Psoas muscle (tissue), 8 donors: Measurements from ENCODE around the gene FBXW5. TPM values are rescaled to one million over a fixed set of nuclear protein-coding genes. Genes with fewer than 3 reads are reported as not detected.

Experiments used
- ATAC-seq, 4 donors: fragments of 200-7000 bp; cut with Tn5 transposase; one replicate each; pipeline ENCODE4 v1.9.1; 2020; ENCODE audit warnings: moderate library complexity in 3 of 4, mild to moderate bottlenecking in 2 of 4
- DNase-seq, 2 donors: peaks; one replicate each; pipeline ENCODE4 v3.0.0-alpha.2; 2020
- H3K27ac ChIP-seq: fragments of 200-600 bp; one replicate; pipeline ENCODE4 v1.8.0; 2022
- H3K27me3 ChIP-seq, 3 donors: fragments of 200-600 bp in 1 of 3; one replicate each; pipeline versions ENCODE4 v1.6.1 to v1.8.0; 2013 to 2022; ENCODE audit warnings: low read length in 2 of 3, mild to moderate bottlenecking in 2 of 3, moderate library complexity in 1 of 3; ENCODE audit not compliant: insufficient read depth in 3 of 3
- H3K36me3 ChIP-seq, 2 donors: fragments of 200-600 bp in 1 of 2; one replicate each; pipeline versions ENCODE4 v1.6.1 to v1.8.0; 2013 to 2022; ENCODE audit warnings: low read depth in 1 of 2, mild to moderate bottlenecking in 1 of 2, moderate library complexity in 1 of 2; ENCODE audit not compliant: insufficient read depth in 1 of 2
- H3K4me1 ChIP-seq: fragments of 200-600 bp; one replicate; pipeline ENCODE4 v1.8.0; 2022
- H3K4me3 ChIP-seq: fragments of 200-600 bp; one replicate; pipeline ENCODE4 v1.8.0; 2022; ENCODE audit warnings: mild to moderate bottlenecking
- H3K9me3 ChIP-seq: fragments of 200-600 bp; one replicate; pipeline ENCODE4 v1.8.0; 2022
- CTCF ChIP-seq: fragments of 200-600 bp; IDR thresholded peaks from one replicate; pipeline ENCODE4 v1.8.0; 2022; ENCODE audit warnings: antibody characterized with exemption
- WGBS, 3 donors: extraction: QIAGEN DNeasy Blood & Tissue Kit; methylation state at CpG; one replicate each; pipeline versions ENCODE4 v1.1.6 to v1.1.7; 2013; 5-methylcytosine and 5-hydroxymethylcytosine counted together
- intact Hi-C, 2 donors: fragments of 100-400 bp; cut with DNase I; formaldehyde crosslinking; loops; one replicate each; pipeline versions ENCODE4 v1.11.0 to v1.14.2; 2022
- polyA plus RNA-seq, 3 donors: library from polyadenylated mRNA; stranded (reverse); fragments of 200-250 nt; gene quantifications; one replicate each; pipeline ENCODE4 v1.2.3, GENCODE V29; 2013
- total RNA-seq, 4 donors: library from RNA; stranded (reverse); fragmentation: NEBNext Ultra II Directional in 2 of 4; extraction: Animal tissue kit (Norgen Biotek cat#: 25700) in 2 of 4; gene quantifications; one replicate each; pipeline versions ENCODE4 v1.2.1 to v1.2.4, GENCODE V29; 2021 to 2023
- donor health status: healthy with polysubstance abuse.
- donor health status: DM: no; HTN: no; CAD: no; lungs with moderate emphysema.
- donor health status: Bipolar disorder and iron deficiency.
- donor health status: healthy.
- donor health status: DM: yes; HTN: yes; CAD: no.
- donor health status: DM: no; HTN: no; CAD: no.
- donor health status: DM: no; HTN: no; CAD: no.
- donor health status: DM: yes; HTN: yes; CAD: no.

FBXW5 gene
- total and polyA plus RNA-seq, 7 donors = 135 to 261 (median 202) TPM

GRCh38 chr9:136910901-136911245 lies 33.7 kb downstream of the FBXW5 start:
- no peak for TF ChIP-seq CTCF
- no peak overlapping the region for H3K27ac ChIP-seq
- H3K4me3 ChIP-seq = no peak overlapping the region
- H3K27me3 ChIP-seq = no peaks in the 10 kb centered on the region
- no peaks in the 10 kb centered on the region for H3K9me3 ChIP-seq
- intact Hi-C loops = no loop called here
- peaks cover 0 to 87% of the 10 kb centered on the region in 2 donors for H3K36me3 ChIP-seq
- 87 to 93% (median 88%) methylated on average over 12 of the region's 12 CpGs for WGBS, 3 donors
- no peaks in the 10 kb centered on the region for H3K4me1 ChIP-seq
- DNase-seq (no peak), ATAC-seq (no peak)

- intact Hi-C loops = no loop called here
- no peak for DNase-seq
- TF ChIP-seq CTCF = no peak
- Histone ChIP-seq H3K36me3 (peaks cover 0 to 82% of the 10 kb centered on the region in 2 donors), H3K4me3 (no peak overlapping the region), H3K27ac (peak overlapping the region; percentile 41), H3K4me1 (no peaks in the 10 kb centered on the region), H3K27me3 (no peaks in the 10 kb centered on the region), H3K9me3 (no peaks in the 10 kb centered on the region)
- ATAC-seq = no peak
- WGBS, 3 donors = 88 to 95% (median 90%) methylated on average over 12 of the region's 12 CpGs
Measured at GRCh38 chr9:136910197-136910900, 34.2 kb downstream of the FBXW5 start.

DNA sequence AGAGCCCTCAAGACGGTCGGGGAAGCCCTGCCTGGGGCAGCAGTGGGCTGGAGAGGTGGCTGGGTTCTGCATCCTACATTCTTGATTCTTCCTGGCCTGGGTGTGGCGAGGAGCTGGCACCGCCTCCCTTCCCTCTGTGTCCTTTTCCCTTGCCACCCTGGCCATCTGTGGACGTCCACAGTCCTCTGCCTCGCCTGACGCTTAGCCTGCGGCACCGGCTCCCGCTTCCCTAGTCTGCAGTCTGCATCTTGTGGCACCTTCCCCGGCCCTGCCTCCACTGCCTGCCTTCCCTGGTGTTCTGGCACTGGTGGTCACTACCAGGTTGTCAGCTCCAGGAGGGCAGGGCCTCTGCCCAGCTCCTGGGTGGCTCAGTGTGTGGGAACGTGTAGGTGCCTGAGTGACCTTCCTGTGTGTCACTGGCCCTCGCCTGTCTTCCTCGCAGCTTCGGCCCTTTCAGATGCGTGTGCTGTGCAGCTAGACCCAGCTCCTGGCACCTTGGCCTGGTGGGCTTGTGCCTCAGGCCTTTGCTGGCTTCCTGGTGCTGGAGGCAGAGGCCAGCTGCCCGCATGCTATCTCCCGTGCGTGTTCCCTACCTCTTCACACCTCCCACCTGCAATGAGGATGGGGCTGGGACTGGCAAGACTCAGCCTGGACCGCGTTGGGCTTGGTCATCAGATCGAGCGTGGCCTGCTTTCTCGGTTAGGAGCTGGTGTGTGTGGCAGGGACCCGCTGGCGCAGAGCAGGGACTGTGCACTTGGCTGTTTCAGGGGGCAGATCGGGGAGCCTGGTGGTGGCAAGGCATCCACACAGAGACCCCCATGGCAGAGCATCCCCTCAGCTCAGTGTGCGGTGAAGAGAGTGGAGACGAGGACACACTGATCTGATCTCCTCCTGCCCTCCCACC lies 37.3 kb downstream of the FBXW5 start:
- Histone ChIP-seq H3K4me1 (peaks cover 7% of the 10 kb centered on the region), H3K27ac (no peak overlapping the region), H3K4me3 (no peak overlapping the region), H3K36me3 (peaks cover 0 to 55% of the 10 kb centered on the region in 2 donors), H3K27me3 (no peaks in the 10 kb centered on the region), H3K9me3 (no peaks in the 10 kb centered on the region)
- TF ChIP-seq CTCF = no peak
- 95 to 97% (median 95%) methylated on average over 29 of the region's 29 CpGs for WGBS, 3 donors
- ATAC-seq (no peak), DNase-seq (no peak)
- intact Hi-C loops = no loop called here

DNA sequence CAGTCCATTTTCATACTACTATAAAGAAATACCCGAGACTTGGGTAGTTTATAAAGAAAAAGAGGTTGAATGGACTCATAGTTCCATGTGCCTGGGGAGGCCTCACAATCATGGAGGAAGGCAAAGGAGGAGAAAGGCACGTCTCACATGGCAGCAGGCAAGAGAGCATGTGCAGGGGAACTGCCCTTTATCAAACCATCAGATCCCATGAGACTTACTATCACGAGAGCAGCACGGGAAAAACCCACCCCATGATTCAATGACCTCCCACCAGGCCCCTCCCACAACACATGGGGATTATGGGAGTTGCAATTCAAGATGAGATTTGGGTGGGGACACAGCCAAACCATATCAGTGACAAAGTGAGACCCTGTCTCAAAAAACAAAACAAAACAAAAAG lies 38.3 kb downstream of the FBXW5 start:
- Histone ChIP-seq H3K9me3 (no peaks in the 10 kb centered on the region), H3K27ac (no peak overlapping the region), H3K4me1 (peaks cover 17% of the 10 kb centered on the region), H3K27me3 (no peaks in the 10 kb centered on the region), H3K4me3 (no peak overlapping the region), H3K36me3 (peaks cover 0 to 47% of the 10 kb centered on the region in 2 donors)
- ATAC-seq (no peak), DNase-seq (no peak)
- intact Hi-C loops = no loop called here
- no peak for TF ChIP-seq CTCF
- 60 to 68% (median 65%) methylated on average over 4 of the region's 4 CpGs for WGBS, 3 donors
